SK-N-SH treated with all-trans-retinoic acid at 6 μM for 48 hours (cell line): ENCODE measurements around the gene TRIOBP.

Source experiments
- ATAC-seq: fragments of 200-7000 bp; cut with Tn5 transposase; 3 replicates; pipeline ENCODE4 v1.9.1; 2020; ENCODE audit warnings: mild to moderate bottlenecking, moderate library complexity
- ARNTL ChIP-seq: fragments of 450-650 bp; formaldehyde crosslinking; IDR thresholded peaks from 2 replicates; pipeline ENCODE4 v1.5.0; 2020; ENCODE audit warnings: low read depth, mild to moderate bottlenecking, moderate library complexity, borderline replicate concordance
- BACH2 ChIP-seq: fragments of 250-450 bp; sonication (Bioruptor Pico); IDR thresholded peaks from 2 replicates; pipeline ENCODE4 v1.9.0; 2021; ENCODE audit warnings: mild to moderate bottlenecking, borderline replicate concordance
- CSDC2 ChIP-seq: fragments of 250-450 bp; sonication (Bioruptor Pico); IDR thresholded peaks from 2 replicates; pipeline ENCODE4 v1.5.0; 2020; ENCODE audit warnings: mild to moderate bottlenecking, moderate library complexity
- ESRRG ChIP-seq: fragments of 250-450 bp; sonication (Bioruptor Pico); IDR thresholded peaks from 2 replicates; pipeline ENCODE4 v1.6.1; 2021; ENCODE audit warnings: mild to moderate bottlenecking
- GLIS3 ChIP-seq: fragments of 250-450 bp; sonication (Bioruptor Pico); IDR thresholded peaks from 2 replicates; pipeline ENCODE4 v1.5.0; 2020; ENCODE audit warnings: mild to moderate bottlenecking, moderate library complexity
- ISL1 ChIP-seq: fragments of 250-450 bp; sonication (Bioruptor Pico); IDR thresholded peaks from 2 replicates; pipeline ENCODE4 v2.1.2; 2022; ENCODE audit warnings: mild to moderate bottlenecking, moderate library complexity
- OSR1 ChIP-seq: fragments of 250-450 bp; sonication (Bioruptor Pico); IDR thresholded peaks from 2 replicates; pipeline ENCODE4 v1.8.0; 2022; ENCODE audit warnings: moderate library complexity, mild to moderate bottlenecking, inconsistent platforms
- PPARA ChIP-seq: fragments of 250-450 bp; sonication (Bioruptor Pico); IDR thresholded peaks from 2 replicates; pipeline ENCODE4 v1.5.0; 2020; ENCODE audit warnings: mild to moderate bottlenecking, borderline replicate concordance
- RARB ChIP-seq: fragments of 250-450 bp; sonication (Bioruptor Pico); IDR thresholded peaks from 2 replicates; pipeline ENCODE4 v1.8.0; 2021; ENCODE audit warnings: mild to moderate bottlenecking, moderate library complexity
- SNAI2 ChIP-seq: fragments of 250-450 bp; sonication (Bioruptor Pico); IDR thresholded peaks from 2 replicates; pipeline ENCODE4 v1.5.0; 2020; ENCODE audit warnings: mild to moderate bottlenecking, moderate library complexity
- TCF4 ChIP-seq: fragments of 250-450 bp; sonication (Bioruptor Pico); IDR thresholded peaks from 2 replicates; pipeline ENCODE4 v1.8.0; 2021; ENCODE audit warnings: mild to moderate bottlenecking, moderate library complexity, borderline replicate concordance
- TOX ChIP-seq: fragments of 250-450 bp; sonication (Bioruptor Pico); IDR thresholded peaks from 2 replicates; pipeline ENCODE4 v1.8.0; 2021; ENCODE audit warnings: mild to moderate bottlenecking, moderate library complexity, borderline replicate concordance
- ZC3H10 ChIP-seq: fragments of 250-450 bp; sonication (Bioruptor Pico); IDR thresholded peaks from 2 replicates; pipeline ENCODE4 v1.5.1; 2021; ENCODE audit warnings: mild to moderate bottlenecking, moderate library complexity
- ZFP3 ChIP-seq: fragments of 250-450 bp; sonication (Bioruptor Pico); IDR thresholded peaks from 2 replicates; pipeline ENCODE4 v1.5.0; 2020; ENCODE audit warnings: mild to moderate bottlenecking, moderate library complexity
- ZFP30 ChIP-seq: fragments of 450-650 bp; formaldehyde crosslinking; IDR thresholded peaks from 2 replicates; pipeline ENCODE4 v1.5.0; 2022; ENCODE audit warnings: mild to moderate bottlenecking, moderate library complexity
- ZNF565 ChIP-seq: fragments of 450-650 bp; formaldehyde crosslinking; conservative IDR thresholded peaks from 2 replicates; pipeline ENCODE4 v1.5.0; 2020; ENCODE audit warnings: low read depth, mild to moderate bottlenecking, moderate library complexity
- ZNF70 ChIP-seq: fragments of 450-650 bp; formaldehyde crosslinking; IDR thresholded peaks from 2 replicates; pipeline ENCODE4 v1.5.0; 2020; ENCODE audit warnings: mild to moderate bottlenecking, moderate library complexity
- ZNF8 ChIP-seq: fragments of 450-650 bp; formaldehyde crosslinking; IDR thresholded peaks from 2 replicates; pipeline ENCODE4 v1.5.0; 2020; ENCODE audit warnings: mild to moderate bottlenecking, moderate library complexity
- TF ChIP-seq, protein P1 (sequence below): fragments of 250-450 bp; sonication (Bioruptor Pico); IDR thresholded peaks from 2 replicates; pipeline ENCODE4 v1.5.0; 2020; ENCODE audit warnings: mild to moderate bottlenecking, moderate library complexity
- TF ChIP-seq, protein P2 (sequence below): fragments of 250-450 bp; sonication (Bioruptor Pico); IDR thresholded peaks from 2 replicates; pipeline ENCODE4 v1.8.0; 2020; ENCODE audit warnings: mild to moderate bottlenecking, moderate library complexity, borderline replicate concordance
- TF ChIP-seq, protein P3 (sequence below): fragments of 250-450 bp; sonication (Bioruptor Pico); IDR thresholded peaks from 2 replicates; pipeline ENCODE4 v1.8.0; 2021; ENCODE audit warnings: low read depth, mild to moderate bottlenecking, moderate library complexity, borderline replicate concordance
- TF ChIP-seq, protein P4 (sequence below): fragments of 250-450 bp; sonication (Bioruptor Pico); IDR thresholded peaks from 2 replicates; pipeline ENCODE4 v1.5.1; 2020; ENCODE audit warnings: low read depth, mild to moderate bottlenecking, moderate library complexity
- TF ChIP-seq, protein P5 (sequence below): fragments of 250-450 bp; sonication (Bioruptor Pico); IDR thresholded peaks from 2 replicates; pipeline ENCODE4 v1.5.1; 2021; ENCODE audit warnings: mild to moderate bottlenecking, moderate library complexity

The TRIOBP gene

DNA sequence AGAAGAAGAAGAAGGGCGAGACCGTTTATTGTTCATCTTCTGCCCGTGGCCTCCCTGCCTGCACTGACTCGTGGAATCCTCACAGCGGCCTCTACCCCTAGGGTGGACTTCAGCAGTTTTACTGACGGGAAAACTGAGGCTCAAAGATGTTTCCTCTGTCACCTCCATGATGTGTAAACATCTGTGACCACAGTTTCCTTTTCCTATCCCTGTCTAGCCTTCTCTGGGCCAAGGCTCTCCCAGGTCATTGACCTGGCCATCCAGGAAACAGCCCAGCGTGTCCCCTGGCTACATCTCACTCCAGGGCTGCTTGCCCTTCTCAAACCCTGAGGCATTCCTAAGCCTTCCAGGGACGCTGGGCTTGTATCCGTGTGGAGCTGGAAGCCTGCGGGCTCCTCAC lies 61.8 kb downstream of the TRIOBP start:
- TF ChIP-seq ESRRG (CRISPR knock-in tag) (no peak), ISL1 (CRISPR knock-in tag) (no peak), PPARA (CRISPR knock-in tag) (no peak), TOX (CRISPR knock-in tag) (no peak), ZC3H10 (no peak), ARNTL (no peak), SNAI2 (CRISPR knock-in tag) (no peak), ZFP3 (CRISPR knock-in tag) (no peak), TCF4 (CRISPR knock-in tag) (no peak)
- TF ChIP-seq, protein P1, sequence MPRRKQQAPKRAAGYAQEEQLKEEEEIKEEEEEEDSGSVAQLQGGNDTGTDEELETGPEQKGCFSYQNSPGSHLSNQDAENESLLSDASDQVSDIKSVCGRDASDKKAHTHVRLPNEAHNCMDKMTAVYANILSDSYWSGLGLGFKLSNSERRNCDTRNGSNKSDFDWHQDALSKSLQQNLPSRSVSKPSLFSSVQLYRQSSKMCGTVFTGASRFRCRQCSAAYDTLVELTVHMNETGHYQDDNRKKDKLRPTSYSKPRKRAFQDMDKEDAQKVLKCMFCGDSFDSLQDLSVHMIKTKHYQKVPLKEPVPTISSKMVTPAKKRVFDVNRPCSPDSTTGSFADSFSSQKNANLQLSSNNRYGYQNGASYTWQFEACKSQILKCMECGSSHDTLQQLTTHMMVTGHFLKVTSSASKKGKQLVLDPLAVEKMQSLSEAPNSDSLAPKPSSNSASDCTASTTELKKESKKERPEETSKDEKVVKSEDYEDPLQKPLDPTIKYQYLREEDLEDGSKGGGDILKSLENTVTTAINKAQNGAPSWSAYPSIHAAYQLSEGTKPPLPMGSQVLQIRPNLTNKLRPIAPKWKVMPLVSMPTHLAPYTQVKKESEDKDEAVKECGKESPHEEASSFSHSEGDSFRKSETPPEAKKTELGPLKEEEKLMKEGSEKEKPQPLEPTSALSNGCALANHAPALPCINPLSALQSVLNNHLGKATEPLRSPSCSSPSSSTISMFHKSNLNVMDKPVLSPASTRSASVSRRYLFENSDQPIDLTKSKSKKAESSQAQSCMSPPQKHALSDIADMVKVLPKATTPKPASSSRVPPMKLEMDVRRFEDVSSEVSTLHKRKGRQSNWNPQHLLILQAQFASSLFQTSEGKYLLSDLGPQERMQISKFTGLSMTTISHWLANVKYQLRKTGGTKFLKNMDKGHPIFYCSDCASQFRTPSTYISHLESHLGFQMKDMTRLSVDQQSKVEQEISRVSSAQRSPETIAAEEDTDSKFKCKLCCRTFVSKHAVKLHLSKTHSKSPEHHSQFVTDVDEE = no peak
- TF ChIP-seq, protein P2, sequence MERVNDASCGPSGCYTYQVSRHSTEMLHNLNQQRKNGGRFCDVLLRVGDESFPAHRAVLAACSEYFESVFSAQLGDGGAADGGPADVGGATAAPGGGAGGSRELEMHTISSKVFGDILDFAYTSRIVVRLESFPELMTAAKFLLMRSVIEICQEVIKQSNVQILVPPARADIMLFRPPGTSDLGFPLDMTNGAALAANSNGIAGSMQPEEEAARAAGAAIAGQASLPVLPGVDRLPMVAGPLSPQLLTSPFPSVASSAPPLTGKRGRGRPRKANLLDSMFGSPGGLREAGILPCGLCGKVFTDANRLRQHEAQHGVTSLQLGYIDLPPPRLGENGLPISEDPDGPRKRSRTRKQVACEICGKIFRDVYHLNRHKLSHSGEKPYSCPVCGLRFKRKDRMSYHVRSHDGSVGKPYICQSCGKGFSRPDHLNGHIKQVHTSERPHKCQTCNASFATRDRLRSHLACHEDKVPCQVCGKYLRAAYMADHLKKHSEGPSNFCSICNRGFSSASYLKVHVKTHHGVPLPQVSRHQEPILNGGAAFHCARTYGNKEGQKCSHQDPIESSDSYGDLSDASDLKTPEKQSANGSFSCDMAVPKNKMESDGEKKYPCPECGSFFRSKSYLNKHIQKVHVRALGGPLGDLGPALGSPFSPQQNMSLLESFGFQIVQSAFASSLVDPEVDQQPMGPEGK (CRISPR knock-in tag) = no peak
- no peak for ATAC-seq

DNA sequence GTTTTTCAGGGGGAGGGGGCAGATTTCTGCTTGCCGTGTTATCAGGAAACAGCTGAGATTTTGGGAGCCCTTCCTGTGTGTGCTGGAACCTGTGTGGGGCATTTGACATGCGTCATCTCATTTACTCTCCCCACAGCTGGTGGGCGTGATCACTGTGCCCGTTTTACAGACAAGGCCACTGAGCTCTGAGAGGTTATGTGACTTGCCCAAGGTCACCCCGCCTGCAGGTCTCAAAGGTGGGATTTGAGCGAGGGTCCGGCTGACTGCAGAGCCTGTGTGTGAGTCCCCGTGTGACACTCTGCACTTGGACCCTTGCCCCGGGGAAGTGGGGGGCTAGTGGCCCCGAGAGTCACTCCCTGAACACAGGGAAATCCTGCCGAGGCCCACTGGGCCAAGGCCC lies 62.4 kb downstream of the TRIOBP start:
- no peak for TF ChIP-seq BACH2
- TF ChIP-seq RARB = no peak
- TF ChIP-seq GLIS3 (CRISPR knock-in tag) = no peak
- TF ChIP-seq ZNF565 (CRISPR knock-in tag) = no peak
- no peak for TF ChIP-seq ZNF70 (CRISPR knock-in tag)
- TF ChIP-seq, protein P3, sequence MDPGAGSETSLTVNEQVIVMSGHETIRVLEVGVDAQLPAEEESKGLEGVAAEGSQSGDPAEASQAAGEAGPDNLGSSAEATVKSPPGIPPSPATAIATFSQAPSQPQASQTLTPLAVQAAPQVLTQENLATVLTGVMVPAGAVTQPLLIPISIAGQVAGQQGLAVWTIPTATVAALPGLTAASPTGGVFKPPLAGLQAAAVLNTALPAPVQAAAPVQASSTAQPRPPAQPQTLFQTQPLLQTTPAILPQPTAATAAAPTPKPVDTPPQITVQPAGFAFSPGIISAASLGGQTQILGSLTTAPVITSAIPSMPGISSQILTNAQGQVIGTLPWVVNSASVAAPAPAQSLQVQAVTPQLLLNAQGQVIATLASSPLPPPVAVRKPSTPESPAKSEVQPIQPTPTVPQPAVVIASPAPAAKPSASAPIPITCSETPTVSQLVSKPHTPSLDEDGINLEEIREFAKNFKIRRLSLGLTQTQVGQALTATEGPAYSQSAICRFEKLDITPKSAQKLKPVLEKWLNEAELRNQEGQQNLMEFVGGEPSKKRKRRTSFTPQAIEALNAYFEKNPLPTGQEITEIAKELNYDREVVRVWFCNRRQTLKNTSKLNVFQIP (CRISPR knock-in tag) = no peak
- no peak for TF ChIP-seq SNAI2 (CRISPR knock-in tag)
- TF ChIP-seq CSDC2 = no peak
- TF ChIP-seq, protein P4, sequence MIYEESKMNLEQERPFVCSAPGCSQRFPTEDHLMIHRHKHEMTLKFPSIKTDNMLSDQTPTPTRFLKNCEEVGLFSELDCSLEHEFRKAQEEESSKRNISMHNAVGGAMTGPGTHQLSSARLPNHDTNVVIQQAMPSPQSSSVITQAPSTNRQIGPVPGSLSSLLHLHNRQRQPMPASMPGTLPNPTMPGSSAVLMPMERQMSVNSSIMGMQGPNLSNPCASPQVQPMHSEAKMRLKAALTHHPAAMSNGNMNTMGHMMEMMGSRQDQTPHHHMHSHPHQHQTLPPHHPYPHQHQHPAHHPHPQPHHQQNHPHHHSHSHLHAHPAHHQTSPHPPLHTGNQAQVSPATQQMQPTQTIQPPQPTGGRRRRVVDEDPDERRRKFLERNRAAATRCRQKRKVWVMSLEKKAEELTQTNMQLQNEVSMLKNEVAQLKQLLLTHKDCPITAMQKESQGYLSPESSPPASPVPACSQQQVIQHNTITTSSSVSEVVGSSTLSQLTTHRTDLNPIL (CRISPR knock-in tag) = no peak
- TF ChIP-seq ESRRG (CRISPR knock-in tag) = no peak
- TF ChIP-seq, protein P5, sequence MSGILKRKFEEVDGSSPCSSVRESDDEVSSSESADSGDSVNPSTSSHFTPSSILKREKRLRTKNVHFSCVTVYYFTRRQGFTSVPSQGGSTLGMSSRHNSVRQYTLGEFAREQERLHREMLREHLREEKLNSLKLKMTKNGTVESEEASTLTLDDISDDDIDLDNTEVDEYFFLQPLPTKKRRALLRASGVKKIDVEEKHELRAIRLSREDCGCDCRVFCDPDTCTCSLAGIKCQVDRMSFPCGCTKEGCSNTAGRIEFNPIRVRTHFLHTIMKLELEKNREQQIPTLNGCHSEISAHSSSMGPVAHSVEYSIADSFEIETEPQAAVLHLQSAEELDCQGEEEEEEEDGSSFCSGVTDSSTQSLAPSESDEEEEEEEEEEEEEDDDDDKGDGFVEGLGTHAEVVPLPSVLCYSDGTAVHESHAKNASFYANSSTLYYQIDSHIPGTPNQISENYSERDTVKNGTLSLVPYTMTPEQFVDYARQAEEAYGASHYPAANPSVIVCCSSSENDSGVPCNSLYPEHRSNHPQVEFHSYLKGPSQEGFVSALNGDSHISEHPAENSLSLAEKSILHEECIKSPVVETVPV (CRISPR knock-in tag) = no peak
- no peak for TF ChIP-seq ZNF8 (CRISPR knock-in tag)
- no peak for TF ChIP-seq ZFP30
- TF ChIP-seq TOX (CRISPR knock-in tag) = no peak
- no peak for ATAC-seq

DNA sequence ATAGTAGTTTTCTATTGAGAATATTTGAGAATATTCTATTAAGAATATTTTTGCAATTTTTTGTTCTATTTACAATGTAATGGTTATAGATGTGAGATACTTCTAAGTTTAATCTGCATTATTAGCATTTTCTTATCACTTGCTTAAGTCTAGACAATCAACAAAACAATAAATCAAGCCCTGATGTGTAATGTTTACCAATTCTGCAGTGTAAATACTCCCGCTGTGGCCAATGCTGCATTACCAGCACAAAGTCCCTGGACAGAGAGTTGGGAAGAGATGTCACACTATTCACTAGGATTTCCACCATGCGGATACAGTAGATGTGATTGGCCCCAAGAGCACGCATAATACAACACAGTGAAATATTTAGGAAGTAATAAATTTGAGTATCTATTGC lies 63.3 kb downstream of the TRIOBP start:
- no peak for ATAC-seq
- TF ChIP-seq ARNTL (no peak), ZFP3 (CRISPR knock-in tag) (no peak), ZFP30 (no peak), ZNF70 (CRISPR knock-in tag) (no peak), PPARA (CRISPR knock-in tag) (no peak), ESRRG (CRISPR knock-in tag) (no peak), ZNF8 (CRISPR knock-in tag) (no peak), ZNF565 (CRISPR knock-in tag) (no peak), BACH2 (no peak), CSDC2 (no peak), TOX (CRISPR knock-in tag) (no peak), OSR1 (CRISPR knock-in tag) (no peak)
- TF ChIP-seq, protein P2 (CRISPR knock-in tag) = no peak
- TF ChIP-seq, protein P4 (CRISPR knock-in tag) = no peak
- TF ChIP-seq, all 23 proteins: peak for 0
